Neutrophil (primary cell): ENCODE data around the gene PLTP.

Experiments
- H3K27ac ChIP-seq: fragments of 200-600 bp; sonication (generic); 2 replicates; pipeline ENCODE4 v1.5.1; 2016; ENCODE audit warnings: mild to moderate bottlenecking, moderate library complexity
- H3K27me3 ChIP-seq: fragments of 200-600 bp; sonication (generic); 2 replicates; pipeline ENCODE4 v1.6.0; 2016; ENCODE audit warnings: mild to moderate bottlenecking
- H3K36me3 ChIP-seq: fragments of 200-600 bp; sonication (generic); 2 replicates; pipeline ENCODE4 v1.5.1; 2017
- H3K4me1 ChIP-seq, 2 experiments: fragments of 200-600 bp in 1 of 2; sonication (generic) in 1 of 2; 1 replicate in 1 of 2; 2 replicates in 1 of 2; pipeline versions ENCODE4 v1.5.1 to v1.6.1; 2013 to 2016; ENCODE audit warnings: low read depth in 1 of 2, low read length in 1 of 2, mild to moderate bottlenecking in 1 of 2, moderate library complexity in 1 of 2; ENCODE audit not compliant: control insufficient read depth in 1 of 2, insufficient read depth in 1 of 2
- H3K4me3 ChIP-seq, 2 experiments: fragments of 200-600 bp in 1 of 2; sonication (generic) in 1 of 2; 1 replicate in 1 of 2; 2 replicates in 1 of 2; pipeline ENCODE4 v1.5.1; 2013 to 2016; ENCODE audit warnings: low read depth in 1 of 2, low read length in 1 of 2, mild to moderate bottlenecking in 1 of 2, moderate library complexity in 1 of 2
- H3K9me3 ChIP-seq: fragments of 200-600 bp; sonication (generic); 2 replicates; pipeline ENCODE4 v1.5.1; 2016
- CTCF ChIP-seq: fragments of 200-600 bp; sonication (generic); IDR thresholded peaks from 2 replicates; pipeline ENCODE4 v1.5.1; 2016; ENCODE audit warnings: antibody characterized with exemption

The PLTP gene

GRCh38 chr20:45924391-45925261, 12.7 kb upstream of the PLTP start:
- Histone ChIP-seq H3K27ac (no peak overlapping the region), H3K36me3 (no peaks in the 10 kb centered on the region), H3K9me3 (no peaks in the 10 kb centered on the region), H3K4me1 (peaks cover 0 to 8% of the 10 kb centered on the region in 2 experiments), H3K4me3 (no peak overlapping the region), H3K27me3 (peaks cover 14% of the 10 kb centered on the region)
- TF ChIP-seq CTCF = no peak

GRCh38 chr20:45921337-45922189, 9.6 kb upstream of the PLTP start:
- no peaks in the 10 kb centered on the region for H3K36me3 ChIP-seq
- no peak overlapping the region for H3K4me3 ChIP-seq
- no peaks in the 10 kb centered on the region for H3K9me3 ChIP-seq
- H3K27ac ChIP-seq = no peak overlapping the region
- H3K27me3 ChIP-seq = peaks cover 14% of the 10 kb centered on the region
- no peak for TF ChIP-seq CTCF
- peaks cover 0 to 8% of the 10 kb centered on the region in 2 experiments for H3K4me1 ChIP-seq

GRCh38 chr20:45920462-45921336, 8.7 kb upstream of the PLTP start:
- Histone ChIP-seq H3K27me3 (peaks cover 14% of the 10 kb centered on the region), H3K4me1 (peaks cover 0 to 8% of the 10 kb centered on the region in 2 experiments), H3K27ac (no peak overlapping the region), H3K4me3 (no peak overlapping the region), H3K36me3 (no peaks in the 10 kb centered on the region), H3K9me3 (no peaks in the 10 kb centered on the region)
- TF ChIP-seq CTCF = no peak

- TF ChIP-seq CTCF = no peak
- Histone ChIP-seq H3K4me1 (peaks cover 7 to 9% of the 10 kb centered on the region in 2 experiments), H3K27me3 (peaks cover 12% of the 10 kb centered on the region), H3K9me3 (no peaks in the 10 kb centered on the region), H3K36me3 (no peaks in the 10 kb centered on the region), H3K4me3 (no peak overlapping the region), H3K27ac (no peak overlapping the region)
These were observed 7.8 kb upstream of the PLTP start for GRCh38 chr20:45919542-45920399.
